ENCODE data around the gene ZC3H18. TPM values are rescaled to one million over a fixed set of nuclear protein-coding genes. Genes with fewer than 3 reads are reported as not detected.

Gene ZC3H18
- total and polyA plus RNA-seq, 7 donors = 9.6 to 37.7 (median 16.1) TPM

DNA sequence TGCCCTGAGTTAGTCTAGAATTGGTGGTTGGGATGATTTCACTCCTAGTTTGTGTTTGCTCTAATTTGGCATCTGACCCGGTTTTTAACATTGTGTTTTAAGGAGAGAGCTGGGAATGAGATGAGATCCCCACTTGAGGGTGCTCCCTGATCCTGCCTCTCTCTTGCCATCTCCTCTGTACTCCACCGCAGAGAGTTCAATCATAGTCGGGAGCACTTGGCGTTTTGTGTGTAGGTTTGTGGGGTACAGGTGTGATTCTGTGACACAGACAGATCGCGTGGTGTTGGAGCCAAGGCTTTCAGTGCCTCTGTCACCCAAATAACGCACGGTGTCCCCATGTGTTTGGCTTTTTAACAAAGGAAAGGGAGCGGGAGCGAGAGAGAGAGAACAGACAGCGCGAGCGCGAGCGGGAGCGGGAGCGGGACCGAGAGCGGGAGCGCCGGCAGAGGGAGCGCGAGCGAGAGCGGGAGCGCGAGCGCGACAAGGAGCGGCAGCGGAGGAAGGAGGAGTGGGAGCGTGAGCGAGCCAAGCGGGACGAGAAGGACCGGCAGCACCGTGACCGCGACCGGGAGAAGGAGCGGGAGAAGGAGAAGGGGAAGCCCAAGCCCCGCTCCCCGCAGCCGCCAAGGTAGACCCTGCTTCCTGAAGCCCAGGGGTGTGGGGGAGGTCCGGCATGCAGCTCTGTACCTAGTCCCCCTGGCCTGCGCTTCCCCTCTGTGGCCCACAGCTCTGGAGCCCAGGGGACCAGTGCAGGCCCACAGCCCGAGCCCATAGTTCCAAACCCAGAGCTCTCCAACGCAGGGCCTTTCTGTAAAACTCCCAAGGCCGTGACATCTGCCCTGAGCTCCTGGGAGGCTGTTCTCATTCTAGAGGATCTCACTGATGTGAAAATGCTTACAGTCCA, 41.0 kb downstream of the ZC3H18 start:
- Histone ChIP-seq H3K9me3 (no peaks in the 10 kb centered on the region), H3K4me3 (no peak overlapping the region), H3K4me1 (no peaks in the 10 kb centered on the region), H3K36me3 (peaks cover 13 to 76% (median 37%) of the 10 kb centered on the region in 4 donors), H3K27ac (no peak overlapping the region), H3K27me3 (no peaks in the 10 kb centered on the region)
- 90 to 97% methylated on average over 49 of the region's 49 CpGs for WGBS, 2 donors
- TF ChIP-seq, protein P1, sequence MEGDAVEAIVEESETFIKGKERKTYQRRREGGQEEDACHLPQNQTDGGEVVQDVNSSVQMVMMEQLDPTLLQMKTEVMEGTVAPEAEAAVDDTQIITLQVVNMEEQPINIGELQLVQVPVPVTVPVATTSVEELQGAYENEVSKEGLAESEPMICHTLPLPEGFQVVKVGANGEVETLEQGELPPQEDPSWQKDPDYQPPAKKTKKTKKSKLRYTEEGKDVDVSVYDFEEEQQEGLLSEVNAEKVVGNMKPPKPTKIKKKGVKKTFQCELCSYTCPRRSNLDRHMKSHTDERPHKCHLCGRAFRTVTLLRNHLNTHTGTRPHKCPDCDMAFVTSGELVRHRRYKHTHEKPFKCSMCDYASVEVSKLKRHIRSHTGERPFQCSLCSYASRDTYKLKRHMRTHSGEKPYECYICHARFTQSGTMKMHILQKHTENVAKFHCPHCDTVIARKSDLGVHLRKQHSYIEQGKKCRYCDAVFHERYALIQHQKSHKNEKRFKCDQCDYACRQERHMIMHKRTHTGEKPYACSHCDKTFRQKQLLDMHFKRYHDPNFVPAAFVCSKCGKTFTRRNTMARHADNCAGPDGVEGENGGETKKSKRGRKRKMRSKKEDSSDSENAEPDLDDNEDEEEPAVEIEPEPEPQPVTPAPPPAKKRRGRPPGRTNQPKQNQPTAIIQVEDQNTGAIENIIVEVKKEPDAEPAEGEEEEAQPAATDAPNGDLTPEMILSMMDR (IDR thresholded peaks at IDR 0.05) = no peak
- TF ChIP-seq POLR2A (IDR thresholded peaks at IDR 0.05) (no peak), POLR2AphosphoS5 (IDR thresholded peaks at IDR 0.05) (no peak)
- intact Hi-C loops (cut with DNase I) = no loop called here
- no peak for DNase-seq

DNA sequence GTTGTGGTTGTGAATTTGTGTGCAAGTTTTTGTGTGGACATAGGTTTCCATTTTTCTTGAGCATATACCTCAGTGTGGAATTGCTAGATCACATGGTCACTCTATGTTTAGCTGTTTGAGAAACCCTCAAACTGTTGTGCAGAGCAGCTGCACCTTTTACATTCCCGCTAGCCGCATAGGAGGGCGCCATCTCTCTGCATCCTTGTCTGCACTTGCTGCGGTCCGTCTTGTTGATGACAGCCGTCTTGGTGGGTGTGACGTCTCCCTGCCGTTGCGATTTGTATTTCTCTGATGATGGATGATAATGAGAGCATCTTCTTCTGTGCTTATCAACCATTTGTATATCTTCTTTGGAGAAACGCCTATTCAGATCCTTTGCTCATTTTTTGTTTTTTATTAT, 43.1 kb downstream of the ZC3H18 start:
- no peaks in the 10 kb centered on the region for H3K4me1 ChIP-seq
- H3K27me3 ChIP-seq = no peaks in the 10 kb centered on the region
- no peak for TF ChIP-seq EP300 (IDR thresholded peaks at IDR 0.05)
- TF ChIP-seq, protein P1 (IDR thresholded peaks at IDR 0.05) = no peak
- TF ChIP-seq POLR2A (IDR thresholded peaks at IDR 0.05) = no peak
- no peak for TF ChIP-seq POLR2AphosphoS5 (IDR thresholded peaks at IDR 0.05)
- intact Hi-C loops (cut with DNase I) = no loop called here
- no peak for DNase-seq
- 93 to 94% methylated on average over 10 of the region's 10 CpGs for WGBS, 2 donors
- peaks cover 13 to 73% (median 30%) of the 10 kb centered on the region in 4 donors for H3K36me3 ChIP-seq
- H3K27ac ChIP-seq = no peak overlapping the region
- H3K4me3 ChIP-seq = no peak overlapping the region
- no peaks in the 10 kb centered on the region for H3K9me3 ChIP-seq

DNA sequence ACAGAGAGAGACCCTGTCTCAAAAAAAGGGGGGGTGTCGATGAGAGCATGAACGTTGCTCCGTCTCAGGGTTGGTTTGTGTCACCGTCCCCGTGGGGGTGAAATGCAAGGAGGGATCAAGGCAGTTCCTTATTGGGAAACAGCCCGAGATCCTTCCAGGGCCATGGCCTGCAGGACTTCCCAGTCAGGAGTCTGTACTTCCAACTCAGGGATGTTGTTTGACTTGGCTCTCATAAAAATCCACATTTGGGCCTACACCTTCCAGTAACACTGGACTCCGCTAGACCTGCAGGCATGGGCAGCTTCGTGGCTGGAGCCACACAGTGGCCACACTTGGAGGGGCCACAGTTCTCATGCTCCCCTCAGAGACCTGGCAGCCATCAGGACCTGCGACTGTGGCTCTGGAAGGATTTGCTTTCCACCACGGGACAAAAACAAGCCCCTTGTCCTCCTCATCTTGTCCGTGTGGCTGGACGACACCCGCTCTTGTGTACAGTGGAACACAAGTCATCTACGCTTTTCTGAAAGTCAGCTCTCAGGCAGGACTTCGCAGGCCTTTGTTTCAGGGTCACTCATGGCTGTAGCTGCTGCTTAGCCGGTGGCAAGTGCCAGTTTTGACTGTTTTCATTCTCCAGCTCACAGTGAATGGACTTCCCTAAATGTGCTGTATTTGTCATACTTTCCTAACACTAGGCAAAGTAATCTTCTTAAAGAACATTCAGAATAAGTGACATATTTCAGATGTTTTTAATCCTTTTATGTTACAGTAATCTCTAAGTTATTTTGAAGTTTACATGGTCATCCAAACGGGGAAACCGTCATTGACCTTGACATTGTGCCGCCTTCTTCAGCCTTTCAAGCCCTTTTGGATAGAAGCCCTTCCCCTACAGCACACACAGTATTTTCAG, 44.0 kb downstream of the ZC3H18 start:
- Histone ChIP-seq H3K4me1 (no peaks in the 10 kb centered on the region), H3K4me3 (no peak overlapping the region), H3K27ac (no peak overlapping the region), H3K27me3 (no peaks in the 10 kb centered on the region), H3K9me3 (no peaks in the 10 kb centered on the region), H3K36me3 (peaks cover 12 to 68% (median 25%) of the 10 kb centered on the region in 4 donors)
- intact Hi-C loops (cut with DNase I) = no loop called here
- TF ChIP-seq POLR2AphosphoS5 (IDR thresholded peaks at IDR 0.05) = no peak
- 89 to 91% methylated on average over 19 of the region's 19 CpGs for WGBS, 2 donors
- no peak for DNase-seq

DNA sequence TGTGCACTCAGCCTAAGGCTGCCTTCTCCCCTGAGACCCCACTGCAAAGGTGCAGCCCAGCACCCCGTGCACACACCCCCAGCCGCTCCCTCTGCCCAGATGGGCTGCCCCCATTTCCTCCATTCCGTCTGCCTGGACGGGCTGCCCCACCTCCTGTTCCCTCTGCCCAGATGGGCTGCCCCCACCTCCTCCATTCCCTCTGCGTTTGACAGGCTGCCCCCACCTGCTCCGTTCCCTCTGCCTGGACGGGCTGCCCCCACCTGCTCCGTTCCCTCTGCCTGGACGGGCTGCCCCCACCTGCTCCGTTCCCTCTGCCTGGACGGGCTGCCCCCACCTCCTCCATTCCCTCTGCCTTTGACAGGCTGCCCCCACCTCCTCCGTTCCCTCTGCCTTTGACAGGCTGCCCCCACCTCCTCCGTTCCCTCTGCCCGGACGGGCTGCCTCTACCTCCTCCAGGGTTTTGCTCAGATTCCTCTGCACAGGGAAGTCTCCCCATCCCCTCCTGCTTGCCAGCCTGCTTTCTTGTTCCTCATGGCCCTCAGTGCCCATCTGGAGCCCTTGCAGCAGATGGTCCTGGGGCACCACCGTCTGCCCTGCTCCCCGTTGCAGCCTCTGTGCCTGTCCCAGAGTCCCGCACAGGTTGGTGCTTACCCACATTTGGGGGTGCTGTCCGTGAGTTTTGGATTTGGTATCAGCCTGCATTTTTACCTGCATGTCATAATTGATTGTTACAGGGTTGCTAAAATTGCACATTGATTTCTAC, 44.8 kb downstream of the ZC3H18 start:
- no peak for DNase-seq
- 90 to 93% methylated on average over 19 of the region's 19 CpGs for WGBS, 2 donors
- Histone ChIP-seq H3K27ac (no peak overlapping the region), H3K4me3 (no peak overlapping the region), H3K27me3 (no peaks in the 10 kb centered on the region), H3K9me3 (no peaks in the 10 kb centered on the region), H3K36me3 (peaks cover 8 to 68% (median 19%) of the 10 kb centered on the region in 4 donors), H3K4me1 (no peaks in the 10 kb centered on the region)
- TF ChIP-seq EP300 (IDR thresholded peaks at IDR 0.05) (no peak), POLR2AphosphoS5 (IDR thresholded peaks at IDR 0.05) (no peak), POLR2A (IDR thresholded peaks at IDR 0.05) (no peak)
- TF ChIP-seq, protein P1 (IDR thresholded peaks at IDR 0.05) = no peak
- intact Hi-C loops (cut with DNase I) = no loop called here
